Activated CD4-positive, CD25-positive, alpha-beta regulatory T cell treated with anti-CD3 and anti-CD28 coated beads, Interleukin-2, amount 50 U/mL, for 24 hours (primary cell): Measurements from ENCODE around the gene PIM1.
"Not testable (repeated sequence)": the region's sequence is repeated elsewhere in the genome, so short reads cannot be mapped to it uniquely, and the experiment has no call there.

ENCODE experiments used
- ATAC-seq, 2 donors: fragments of 150-1000 bp; cut with Tn5 transposase; one replicate each; pipeline ENCODE4 v1.10.0; 2021; ENCODE audit warnings: mild to moderate bottlenecking in 1 of 2, moderate library complexity in 1 of 2

PIM1 gene

DNA sequence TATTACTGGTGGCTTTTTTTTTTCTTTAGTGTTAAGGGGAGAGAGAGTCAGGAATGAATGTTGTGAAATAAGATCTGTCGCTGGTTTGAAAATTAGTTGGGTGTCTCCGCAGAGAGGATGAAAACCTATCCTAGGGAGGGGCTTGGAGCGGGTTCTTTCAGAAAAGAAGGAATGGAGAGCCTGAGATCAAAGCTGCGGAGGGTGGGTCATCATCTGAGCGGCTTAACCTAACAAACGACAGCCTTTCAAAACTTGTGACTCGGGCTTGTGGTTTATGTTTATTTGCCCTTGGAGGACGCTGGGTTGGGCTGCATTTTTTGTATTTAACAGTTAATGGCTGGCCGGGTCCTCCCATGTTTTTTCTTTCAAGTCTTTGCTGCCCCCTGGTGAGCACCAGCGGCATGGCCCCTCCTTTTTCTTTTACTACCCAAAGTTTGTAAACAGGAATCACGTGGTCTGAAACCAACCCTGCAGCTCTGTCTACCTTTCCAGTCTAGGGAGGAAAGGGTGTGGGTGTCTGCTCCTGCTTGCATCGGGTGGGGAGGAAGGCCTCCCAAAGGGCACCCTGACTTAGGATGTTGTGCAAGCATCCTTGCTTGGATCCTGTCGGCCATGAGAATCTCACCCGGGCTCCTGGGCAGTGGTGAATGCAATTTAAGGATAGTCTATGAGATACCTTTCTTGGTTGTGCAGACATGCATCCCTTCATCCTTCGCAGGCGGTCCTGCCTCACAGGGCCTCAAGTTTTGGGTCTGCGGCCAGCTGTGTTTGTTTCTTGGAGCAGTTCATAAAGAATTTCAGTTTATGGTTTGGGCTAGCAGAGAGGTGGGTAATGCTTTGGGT, 2.2 kb downstream of the PIM1 start:
- peak; percentile 3 to 4 for ATAC-seq

DNA sequence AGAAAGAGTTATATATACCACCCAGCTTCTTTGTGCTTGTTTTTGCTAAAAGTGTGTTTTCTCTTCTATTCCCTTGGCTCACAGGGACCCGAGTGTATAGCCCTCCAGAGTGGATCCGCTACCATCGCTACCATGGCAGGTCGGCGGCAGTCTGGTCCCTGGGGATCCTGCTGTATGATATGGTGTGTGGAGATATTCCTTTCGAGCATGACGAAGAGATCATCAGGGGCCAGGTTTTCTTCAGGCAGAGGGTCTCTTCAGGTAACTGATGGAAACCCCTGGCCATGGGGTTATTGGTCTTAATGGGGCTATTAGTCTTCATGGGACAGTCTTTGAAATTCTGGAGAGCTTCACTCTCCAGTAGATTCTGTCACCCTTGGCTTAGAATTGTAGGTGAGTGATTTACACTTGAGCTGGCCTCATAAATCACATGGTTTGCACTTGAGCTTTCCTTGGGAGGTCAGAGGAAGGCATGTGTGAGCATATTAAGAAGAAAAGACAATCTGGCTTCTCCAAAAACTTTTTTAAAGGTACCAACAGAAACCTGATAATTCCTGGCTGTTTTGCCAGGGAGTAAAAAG, 3.0 kb downstream of the PIM1 start:
- no peak for ATAC-seq

GRCh38 chr6:37173493-37174195, 3.7 kb downstream of the PIM1 start:
- peak; percentile 50 to 52 for ATAC-seq

DNA sequence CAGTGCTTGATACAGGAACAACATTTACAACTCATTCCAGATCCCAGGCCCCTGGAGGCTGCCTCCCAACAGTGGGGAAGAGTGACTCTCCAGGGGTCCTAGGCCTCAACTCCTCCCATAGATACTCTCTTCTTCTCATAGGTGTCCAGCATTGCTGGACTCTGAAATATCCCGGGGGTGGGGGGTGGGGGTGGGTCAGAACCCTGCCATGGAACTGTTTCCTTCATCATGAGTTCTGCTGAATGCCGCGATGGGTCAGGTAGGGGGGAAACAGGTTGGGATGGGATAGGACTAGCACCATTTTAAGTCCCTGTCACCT, 4.2 kb downstream of the PIM1 start:
- no peak for ATAC-seq

DNA sequence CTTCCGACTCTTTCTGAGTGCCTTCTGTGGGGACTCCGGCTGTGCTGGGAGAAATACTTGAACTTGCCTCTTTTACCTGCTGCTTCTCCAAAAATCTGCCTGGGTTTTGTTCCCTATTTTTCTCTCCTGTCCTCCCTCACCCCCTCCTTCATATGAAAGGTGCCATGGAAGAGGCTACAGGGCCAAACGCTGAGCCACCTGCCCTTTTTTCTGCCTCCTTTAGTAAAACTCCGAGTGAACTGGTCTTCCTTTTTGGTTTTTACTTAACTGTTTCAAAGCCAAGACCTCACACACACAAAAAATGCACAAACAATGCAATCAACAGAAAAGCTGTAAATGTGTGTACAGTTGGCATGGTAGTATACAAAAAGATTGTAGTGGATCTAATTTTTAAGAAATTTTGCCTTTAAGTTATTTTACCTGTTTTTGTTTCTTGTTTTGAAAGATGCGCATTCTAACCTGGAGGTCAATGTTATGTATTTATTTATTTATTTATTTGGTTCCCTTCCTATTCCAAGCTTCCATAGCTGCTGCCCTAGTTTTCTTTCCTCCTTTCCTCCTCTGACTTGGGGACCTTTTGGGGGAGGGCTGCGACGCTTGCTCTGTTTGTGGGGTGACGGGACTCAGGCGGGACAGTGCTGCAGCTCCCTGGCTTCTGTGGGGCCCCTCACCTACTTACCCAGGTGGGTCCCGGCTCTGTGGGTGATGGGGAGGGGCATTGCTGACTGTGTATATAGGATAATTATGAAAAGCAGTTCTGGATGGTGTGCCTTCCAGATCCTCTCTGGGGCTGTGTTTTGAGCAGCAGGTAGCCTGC, 4.8 kb downstream of the PIM1 start:
- no peak for ATAC-seq

DNA sequence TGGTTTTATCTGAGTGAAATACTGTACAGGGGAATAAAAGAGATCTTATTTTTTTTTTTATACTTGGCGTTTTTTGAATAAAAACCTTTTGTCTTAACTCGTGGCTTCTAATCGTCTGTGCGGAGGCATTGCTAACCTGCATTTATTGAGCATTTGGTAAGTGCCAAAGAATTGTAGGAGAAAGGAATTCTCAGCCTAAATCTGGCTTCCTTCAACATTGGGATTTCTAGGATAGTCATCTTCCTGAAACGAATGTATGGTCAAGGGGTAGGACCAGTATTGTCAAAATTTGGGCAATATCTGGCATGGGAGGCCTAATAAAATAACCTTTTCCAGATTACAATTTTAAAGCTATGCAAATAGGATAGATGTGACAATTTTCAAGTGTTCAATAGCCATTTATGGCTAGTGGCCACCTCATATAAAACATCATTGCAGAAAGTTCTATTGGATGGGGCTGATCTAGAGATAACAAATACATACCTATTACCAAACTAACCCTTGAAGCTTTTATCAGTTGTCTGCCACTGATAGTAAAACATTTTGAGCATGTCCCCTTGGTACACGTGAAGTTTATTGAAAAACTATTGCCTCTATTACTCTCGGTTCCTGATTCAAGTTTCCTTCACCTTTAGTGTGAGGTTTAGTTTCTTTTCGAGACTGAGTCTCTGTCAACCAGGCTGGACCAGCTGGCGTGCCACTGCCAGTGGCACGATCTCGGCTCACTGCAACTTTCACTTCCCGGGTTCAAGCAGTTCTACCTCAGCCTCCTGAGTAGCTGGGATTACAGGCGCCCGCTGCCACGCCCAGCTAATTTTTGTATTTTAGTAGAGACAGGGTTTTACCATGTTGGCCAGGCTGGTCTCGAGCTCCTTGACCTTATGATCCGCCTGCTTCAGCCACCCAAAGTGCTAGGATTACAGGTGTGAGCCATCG, 5.6 kb downstream of the PIM1 start:
- ATAC-seq: no peak

GRCh38 chr6:37176268-37177076, 6.5 kb downstream of the PIM1 start:
- no peak for ATAC-seq

GRCh38 chr6:37177077-37177934, 7.4 kb downstream of the PIM1 start:
- no peak for ATAC-seq

DNA sequence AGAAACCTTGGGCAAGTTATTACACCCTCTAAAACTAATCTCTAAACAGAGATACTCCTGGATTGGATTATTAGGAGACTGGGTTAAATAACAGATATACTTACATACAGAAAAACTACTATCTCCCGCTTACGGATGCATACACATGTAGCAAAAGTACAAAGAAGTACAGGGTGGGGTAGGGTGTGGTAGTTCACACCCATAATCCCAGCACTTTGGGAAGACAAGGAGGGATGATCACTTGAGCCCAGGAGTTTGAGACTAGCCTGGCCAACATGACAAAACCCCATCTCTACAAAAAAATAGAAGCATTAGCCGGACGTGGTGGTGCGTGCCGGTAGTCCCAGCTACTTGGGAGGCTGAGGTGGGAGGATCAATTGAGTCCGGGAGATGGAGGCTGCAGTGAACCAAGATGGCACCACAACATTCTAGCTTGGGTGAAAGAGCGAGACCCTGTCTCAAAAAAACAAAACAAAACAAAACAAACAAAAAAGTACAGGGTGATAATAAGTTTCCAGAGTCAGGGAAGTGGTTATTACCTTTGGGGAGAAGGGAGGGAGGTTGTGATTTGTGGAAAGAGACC, 8.1 kb downstream of the PIM1 start:
- no peak for ATAC-seq

DNA sequence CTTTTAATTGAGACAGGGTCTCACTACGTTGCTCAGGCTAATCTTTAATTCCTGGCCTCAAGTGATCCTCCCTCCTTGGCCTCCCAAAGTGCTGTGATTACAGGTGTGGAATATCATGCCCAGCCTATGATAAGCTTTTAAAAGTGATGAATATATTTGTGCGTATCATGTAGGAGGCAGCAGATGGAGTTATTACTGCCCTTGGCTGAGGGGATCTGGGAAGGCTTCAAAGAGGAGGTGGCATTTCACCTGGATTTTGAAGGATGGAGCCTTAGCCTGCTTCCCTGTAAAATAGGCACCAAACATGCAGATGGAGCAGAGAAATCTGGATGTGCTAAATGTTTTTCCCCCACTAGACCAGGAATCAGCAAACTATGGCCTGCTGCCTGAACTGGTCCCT, 10.1 kb downstream of the PIM1 start:
- ATAC-seq: no peak

DNA sequence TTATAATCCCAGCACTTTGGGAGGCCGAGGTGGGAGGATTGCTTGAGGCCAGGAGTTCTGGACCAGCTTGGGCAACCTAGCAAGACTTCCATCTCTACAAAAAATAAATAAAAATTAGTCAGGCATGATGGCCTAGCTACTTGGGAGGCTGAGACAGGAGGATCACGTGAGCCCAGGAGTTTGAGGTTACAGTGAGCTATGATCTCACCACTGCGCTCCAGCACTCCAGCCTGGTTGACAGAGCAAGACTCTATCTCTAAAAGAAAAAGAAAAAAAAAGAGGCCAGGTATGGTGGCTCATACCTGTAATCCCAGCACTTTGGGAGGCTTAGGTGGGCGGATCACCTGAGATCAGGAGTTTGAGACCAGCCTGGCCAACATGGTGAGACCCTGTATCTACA, 10.7 kb downstream of the PIM1 start:
- ATAC-seq: not testable (repeated sequence)

DNA sequence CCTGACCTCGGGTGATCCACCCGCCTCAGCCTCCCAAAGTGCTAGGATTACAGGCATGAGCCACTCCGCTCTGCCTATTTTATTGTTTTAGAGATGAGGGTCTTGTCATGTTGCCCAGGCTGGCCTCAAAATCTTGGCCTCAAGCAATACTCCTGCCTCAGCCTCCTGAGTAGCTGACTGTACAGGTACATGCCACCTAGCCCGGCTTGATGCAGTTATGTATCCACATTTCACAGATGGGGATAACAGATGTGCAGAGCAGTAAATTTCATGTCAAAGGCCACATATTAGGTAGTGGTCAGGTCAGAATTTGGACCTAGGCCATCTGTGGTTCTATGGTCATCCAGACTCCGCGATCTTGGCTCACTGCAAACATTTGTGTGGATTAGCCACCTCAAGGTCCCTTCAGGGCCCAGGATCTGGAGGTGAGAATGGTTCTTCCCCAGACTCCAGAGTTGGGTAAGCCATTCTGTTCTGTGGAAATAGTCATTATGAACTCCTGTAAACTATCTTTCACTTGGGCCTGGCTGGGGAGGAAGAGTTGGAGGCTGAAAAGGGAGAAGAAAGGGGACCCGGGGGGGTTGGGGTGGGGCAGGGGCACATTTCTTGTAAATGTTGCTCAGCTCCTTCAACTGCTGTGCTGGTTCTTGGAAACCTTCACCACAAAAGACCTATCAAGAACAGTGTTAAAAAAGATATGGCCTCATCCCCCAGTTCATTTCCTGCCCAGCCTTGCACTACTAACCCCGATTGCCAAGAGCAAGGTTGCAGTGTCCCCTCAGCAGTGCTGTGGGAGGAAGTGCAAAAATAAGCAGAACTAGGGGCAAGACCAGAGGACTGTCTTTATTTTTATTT, 13.0 kb downstream of the PIM1 start:
- peak; percentile 95 to 97 for ATAC-seq

DNA sequence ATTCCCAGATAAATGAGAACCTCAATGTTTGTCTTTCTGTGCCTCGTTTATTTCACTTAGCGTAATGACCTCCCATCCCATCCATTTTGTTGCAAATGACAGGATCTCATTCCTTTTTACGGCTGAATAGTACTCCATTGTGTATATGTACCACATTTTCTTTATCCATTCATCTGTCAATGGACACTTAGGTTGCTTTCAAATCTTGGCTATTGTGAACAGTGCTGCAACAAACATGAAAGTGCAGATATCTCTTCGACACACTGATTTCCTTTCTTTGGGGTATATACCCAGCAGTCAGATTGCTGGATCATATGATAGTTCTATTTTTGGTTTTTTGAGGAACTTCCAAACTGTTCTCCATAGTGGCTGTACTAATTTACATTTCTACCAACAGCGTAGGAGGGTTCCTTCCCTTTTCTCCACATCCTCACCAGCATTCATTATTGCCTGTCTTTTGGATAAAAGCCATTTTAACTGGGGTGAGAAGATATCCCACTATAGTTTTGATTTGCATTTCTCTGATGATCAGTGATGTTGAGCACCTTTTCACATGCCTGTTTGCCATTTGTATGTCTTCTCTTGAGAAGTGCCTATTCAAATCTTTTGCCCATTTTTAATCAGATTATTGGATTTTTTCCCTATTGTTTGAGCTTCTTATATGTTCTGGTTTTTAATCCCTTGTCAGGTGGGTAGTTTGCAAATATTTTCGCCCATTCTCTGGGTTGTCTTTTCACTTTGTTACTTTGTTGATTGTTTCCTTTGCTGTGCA, 16.2 kb downstream of the PIM1 start:
- ATAC-seq: not testable (repeated sequence)

GRCh38 chr6:37187321-37188022, 17.5 kb downstream of the PIM1 start:
- ATAC-seq: no peak

DNA sequence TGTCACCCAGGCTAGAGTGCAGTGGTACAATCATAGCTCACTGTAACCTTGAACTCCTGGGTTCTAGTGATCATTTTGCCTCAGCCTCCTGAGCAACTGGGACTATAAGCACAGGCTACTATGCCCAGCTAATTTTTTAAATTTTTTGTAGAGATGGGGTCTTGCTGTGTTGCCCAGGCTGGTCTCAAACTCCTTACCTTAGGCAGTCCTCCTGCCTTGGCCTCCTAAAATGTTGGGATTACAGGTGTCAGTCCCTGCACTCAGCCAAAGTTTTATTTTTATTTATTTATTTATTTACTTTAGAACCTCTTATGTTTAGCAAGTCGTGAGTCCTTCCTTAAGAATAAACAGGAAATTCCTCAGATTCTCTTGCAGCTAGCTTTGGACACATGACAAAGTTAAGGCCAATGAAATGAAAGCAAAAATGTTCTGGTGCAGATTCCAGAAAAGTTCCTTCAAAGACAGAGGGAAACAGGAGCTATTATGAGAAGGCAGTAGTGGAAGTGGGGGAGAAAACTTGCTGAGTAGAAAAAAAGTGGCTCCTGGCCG, 19.1 kb downstream of the PIM1 start:
- no peak for ATAC-seq

GRCh38 chr6:37190159-37190535, 20.2 kb downstream of the PIM1 start:
- ATAC-seq: peak; percentile 36 to 52

GRCh38 chr6:37192666-37193065, 22.7 kb downstream of the PIM1 start:
- ATAC-seq: no peak
